T47D (cell line): ENCODE results near the gene LTF.
A peak's percentile ranks its signal among the peaks of the same experiment; 100 is the strongest.

Source experiments
- DNase-seq, 2 experiments: peaks; one replicate each; pipeline versions ENCODE4 v3.0.0 to v3.0.0-alpha.2; 2011 to 2012; ENCODE audit warnings: low read depth in 1 of 2, low spot score in 1 of 2
- JUND ChIP-seq: IDR thresholded peaks from 2 replicates; pipeline ENCODE4 v1.6.1; 2012; ENCODE audit warnings: low read depth
- in situ Hi-C: cut with HindIII; loops from 2 replicates; pipeline ENCODE4 v1.10.0; 2016; ENCODE audit warnings: low sequenced_read_pairs, low pct_unique_long_range_greater_than_20kb

LTF gene

GRCh38 chr3:46455231-46456115 lies 9.2 kb downstream of the LTF start:
- no peak for TF ChIP-seq JUND
- no peak for DNase-seq

DNA sequence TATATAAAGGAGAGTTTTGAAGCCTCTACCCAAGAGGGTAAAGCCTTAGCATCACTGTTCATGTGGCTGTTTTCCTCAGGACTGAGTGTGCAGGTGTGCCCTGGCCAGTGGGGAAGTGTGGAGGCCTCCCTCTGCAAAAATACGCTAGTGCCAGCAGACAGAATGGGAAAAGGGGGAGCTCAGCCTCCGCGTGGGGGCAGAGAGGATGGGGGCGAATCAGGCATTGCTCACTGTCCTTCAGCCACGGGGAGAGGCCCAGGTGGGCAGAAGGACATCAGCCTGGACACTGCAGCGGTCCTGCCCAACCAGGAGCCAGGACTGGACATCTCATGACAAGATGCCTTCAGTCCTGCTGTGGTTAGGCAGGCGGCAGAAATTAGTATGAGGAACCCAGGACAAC lies 10.1 kb downstream of the LTF start:
- TF ChIP-seq JUND, result no peak
- no peak for DNase-seq
- in situ Hi-C loops, result no loop called here

More at GRCh38 chr3:46455231-46456115, 9.2 kb downstream of the LTF start:
- in situ Hi-C loops, result no loop called here

- TF ChIP-seq JUND, result no peak
- DNase-seq, result no peak
- in situ Hi-C loops, result no loop called here
Measured at GRCh38 chr3:46454209-46454595, 10.5 kb downstream of the LTF start.

- in situ Hi-C loops, result no loop called here
- DNase-seq, result peak in 1 of 2 experiments; percentile 24
- no peak for TF ChIP-seq JUND
Measured at GRCh38 chr3:46453526-46454208, 11.0 kb downstream of the LTF start.

DNA sequence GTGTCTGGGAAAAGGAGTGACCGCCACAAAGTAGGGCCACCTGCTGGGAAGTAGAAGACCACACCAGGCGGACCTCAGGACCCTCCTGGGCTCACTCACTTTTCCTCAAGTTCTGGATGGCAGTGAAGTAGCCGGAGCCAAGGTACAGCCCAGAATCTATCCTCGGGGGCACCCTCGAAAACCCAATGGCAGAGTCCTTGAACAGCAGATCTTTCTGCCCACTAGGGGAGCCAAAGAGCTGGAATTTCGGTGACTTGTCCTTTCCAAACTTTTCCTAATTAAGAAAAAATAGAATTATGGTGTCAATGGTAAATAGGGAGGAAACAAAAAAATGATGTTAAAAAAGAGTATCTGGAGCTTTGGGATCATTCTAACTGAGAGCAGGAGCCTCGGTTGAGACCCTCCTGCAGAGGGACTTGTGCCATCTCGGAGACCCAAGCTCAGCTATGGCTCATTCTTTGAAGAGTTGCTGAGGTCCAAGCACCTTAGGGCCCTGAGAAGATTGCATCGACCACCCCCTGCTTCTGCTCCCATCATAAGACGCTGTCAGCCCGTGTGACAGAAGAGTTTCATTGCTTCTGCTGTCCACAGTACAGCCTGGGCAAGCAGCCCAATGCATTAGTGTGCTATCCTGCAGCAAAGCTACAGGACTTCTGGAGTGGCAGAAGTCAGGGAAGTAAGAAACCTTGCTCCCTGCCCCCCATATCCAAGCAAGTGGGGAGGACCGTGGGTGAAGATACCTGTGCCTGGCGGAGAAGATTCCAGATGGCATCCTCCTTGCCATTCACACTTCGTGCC lies 14.8 kb downstream of the LTF start:
- in situ Hi-C loops, result no loop called here
- peak; percentile 22 to 30 for DNase-seq
- TF ChIP-seq JUND, result no peak

GRCh38 chr3:46448721-46449120 lies 16.0 kb downstream of the LTF start:
- DNase-seq, result no peak
- no peak for TF ChIP-seq JUND
- in situ Hi-C loops, result no loop called here

GRCh38 chr3:46447228-46447985 lies 17.3 kb downstream of the LTF start:
- in situ Hi-C loops, result no loop called here
- no peak for TF ChIP-seq JUND
- DNase-seq, result peak in 1 of 2 experiments; percentile 9

- no peak for TF ChIP-seq JUND
- DNase-seq, result no peak
- in situ Hi-C loops, result no loop called here
Measured at GRCh38 chr3:46442576-46443530, 21.9 kb downstream of the LTF start.

DNA sequence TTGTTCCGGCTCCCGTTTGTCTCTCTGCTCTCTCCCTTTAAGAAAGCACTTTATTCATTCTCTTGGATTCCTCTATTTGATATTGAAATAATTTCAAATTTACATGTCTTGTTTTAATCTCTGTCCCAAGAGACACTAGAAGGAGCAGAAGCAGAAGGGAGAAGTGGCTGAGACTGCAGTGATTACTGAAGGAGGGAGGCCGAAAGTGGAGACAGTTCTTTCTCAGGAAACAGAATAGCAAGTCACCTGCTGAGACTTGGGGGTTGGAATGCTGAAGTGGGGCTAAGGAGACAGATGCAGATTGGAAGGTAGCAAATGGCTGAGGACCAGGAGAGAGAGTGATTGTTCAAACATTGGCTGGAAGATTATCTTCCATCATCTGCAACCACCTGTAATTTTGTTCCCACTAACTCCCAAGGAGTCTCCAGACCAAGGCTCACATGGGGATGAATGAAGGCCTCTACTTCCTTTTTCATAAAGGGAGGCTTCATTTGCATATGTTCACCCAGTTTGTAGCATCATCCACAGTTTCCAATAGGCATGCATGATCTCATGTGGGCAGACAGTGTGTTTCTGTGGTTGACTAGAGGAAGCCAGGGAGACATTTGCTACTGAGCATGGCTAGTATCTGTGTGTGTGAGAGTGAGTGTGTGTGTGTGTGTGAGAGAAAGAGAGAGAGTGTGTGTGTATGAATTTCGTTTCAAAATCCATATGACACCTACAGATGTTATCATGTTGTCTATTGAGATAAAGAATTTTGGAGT lies 24.0 kb downstream of the LTF start:
- in situ Hi-C loops, result no loop called here
- DNase-seq, result no peak
- TF ChIP-seq JUND, result no peak

- TF ChIP-seq JUND, result no peak
- in situ Hi-C loops, result no loop called here
- no peak for DNase-seq
Measured at GRCh38 chr3:46438831-46439230, 25.9 kb downstream of the LTF start.
